Globus pallidus (tissue), 1 donor: Measurements from ENCODE around the gene GPR143.
"Not testable (repeated sequence)": the region's sequence is repeated elsewhere in the genome, so short reads cannot be mapped to it uniquely, and the experiment has no call there.

Experiments
- DNase-seq: peaks from one replicate; pipeline ENCODE4 v3.0.0-alpha.2; 2015; ENCODE audit warnings: low spot score

GPR143 gene

DNA sequence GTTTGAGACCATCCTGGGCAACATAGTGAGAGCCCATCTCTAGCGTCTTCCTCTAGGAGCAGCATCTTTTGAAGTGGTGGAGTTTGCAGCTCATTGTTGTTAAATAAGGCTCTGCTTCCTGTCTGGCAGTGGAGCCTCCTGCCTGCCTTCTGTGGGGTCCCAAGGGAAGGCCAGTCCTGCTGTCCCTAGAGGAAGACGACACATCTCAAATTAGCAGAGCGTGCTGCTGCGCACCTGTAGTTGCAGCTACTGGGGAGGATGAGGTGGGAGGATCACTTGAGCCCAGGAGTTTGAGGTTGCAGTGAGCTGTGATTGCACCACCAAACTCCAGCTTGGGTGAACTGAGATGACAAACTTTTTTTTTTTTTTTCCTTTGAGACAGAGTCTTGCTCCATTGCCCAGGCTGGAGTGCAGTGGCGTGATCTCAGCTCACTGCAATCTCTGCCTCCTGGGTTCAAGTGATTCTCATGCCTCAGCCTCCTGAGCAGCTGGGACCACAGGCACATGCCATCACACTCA, 2.7 kb upstream of the GPR143 start:
- DNase-seq, result not testable (repeated sequence)

DNA sequence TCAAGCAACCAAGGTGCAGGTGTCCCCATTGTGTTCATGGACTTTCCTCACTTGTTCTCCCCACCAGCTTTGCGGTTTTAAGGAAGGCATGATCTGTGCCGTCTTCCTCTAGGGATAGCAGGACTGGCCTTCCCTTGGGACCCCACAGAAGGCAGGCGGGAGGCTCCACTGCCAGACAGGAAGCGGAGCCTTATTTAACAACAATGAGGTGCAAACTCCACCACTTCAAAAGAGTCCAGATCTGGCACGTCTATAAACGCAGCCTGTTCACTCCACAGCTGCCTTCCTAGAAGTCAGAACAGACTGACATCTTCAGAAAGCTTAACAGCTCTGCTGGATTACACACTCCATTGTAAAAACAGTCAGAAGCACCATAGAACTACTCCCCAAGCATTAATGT, 1.7 kb upstream of the GPR143 start:
- DNase-seq, result no peak

DNA sequence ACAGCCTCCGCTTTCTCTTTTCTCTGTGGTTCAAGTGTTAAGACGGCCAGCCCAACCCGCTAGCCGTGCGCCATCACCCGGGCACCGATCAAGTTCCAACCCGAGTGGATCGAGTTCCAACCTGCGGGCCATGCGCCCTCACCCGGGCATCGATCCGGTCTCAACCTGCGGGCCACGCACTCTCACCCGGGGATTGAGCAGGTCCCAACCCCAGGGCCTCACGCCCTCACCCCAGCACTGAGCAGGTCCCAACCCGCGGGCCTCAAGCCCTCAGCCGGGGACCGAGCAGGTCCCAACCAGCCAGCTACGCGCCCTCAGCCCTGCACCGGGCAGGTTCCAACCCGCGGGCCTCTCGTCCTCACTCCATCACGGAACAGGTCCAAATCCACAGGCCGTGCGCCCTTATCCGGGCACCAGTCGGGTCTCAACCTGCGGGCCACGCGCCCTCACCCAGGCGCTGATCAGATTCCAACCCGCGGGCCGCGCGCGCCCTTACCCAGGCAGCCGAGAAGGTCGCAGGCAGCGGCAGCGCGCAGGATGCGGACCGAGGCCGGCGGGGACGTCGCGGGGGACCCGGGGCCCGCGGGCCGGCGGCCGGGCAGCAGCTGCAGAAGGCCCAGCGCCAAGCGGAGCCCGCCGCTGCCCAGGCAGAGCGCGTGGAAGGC, 443 bp downstream of the GPR143 start:
- DNase-seq, result no peak

DNA sequence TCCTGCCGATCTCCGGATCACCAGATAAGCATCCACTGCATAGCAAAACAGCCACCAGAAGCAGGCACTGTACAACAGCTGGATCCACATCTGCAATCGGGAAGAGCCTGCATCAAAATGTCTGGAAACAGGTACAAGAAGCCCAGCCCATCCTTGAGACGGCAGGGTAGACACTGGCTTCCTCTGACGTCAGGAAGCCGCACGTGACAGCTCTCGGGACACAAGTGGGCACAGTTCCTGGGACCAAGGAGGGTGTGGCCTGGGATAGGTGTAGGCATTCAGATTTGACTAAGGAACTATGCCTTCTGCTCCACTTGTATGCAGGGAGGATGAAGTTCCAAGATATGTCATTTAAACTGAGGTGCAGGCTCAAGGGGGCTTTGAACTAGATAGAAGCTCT, 6.3 kb downstream of the GPR143 start:
- no peak for DNase-seq

DNA sequence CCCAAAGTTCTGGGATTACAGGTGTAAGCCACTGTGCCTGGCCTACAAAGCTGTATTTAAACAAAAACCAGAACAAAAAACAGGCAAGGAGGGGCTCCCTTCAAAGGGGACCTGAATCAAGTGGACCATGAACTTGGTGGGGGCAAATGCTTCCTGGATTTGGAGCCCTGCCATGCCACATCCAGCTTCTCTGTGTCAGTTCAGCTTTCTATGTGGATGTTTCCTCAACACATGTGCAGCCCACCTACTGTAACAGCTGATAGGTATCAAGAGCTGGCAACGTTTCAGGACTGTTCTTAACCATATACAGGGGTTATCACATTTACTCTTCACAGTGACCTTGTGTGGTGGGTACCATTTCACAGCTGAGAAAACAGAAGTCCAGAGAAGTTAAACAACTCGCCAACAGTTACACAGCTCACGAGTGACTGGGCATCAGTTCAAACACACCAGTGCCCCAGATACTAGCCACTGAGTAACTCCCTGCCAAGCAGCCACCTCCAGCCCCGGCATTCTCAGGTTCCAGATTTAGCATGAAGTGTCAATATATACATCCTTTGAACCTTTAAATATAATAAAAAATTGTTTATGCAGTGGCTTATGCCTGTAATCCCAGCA, 7.5 kb downstream of the GPR143 start:
- DNase-seq, result no peak

DNA sequence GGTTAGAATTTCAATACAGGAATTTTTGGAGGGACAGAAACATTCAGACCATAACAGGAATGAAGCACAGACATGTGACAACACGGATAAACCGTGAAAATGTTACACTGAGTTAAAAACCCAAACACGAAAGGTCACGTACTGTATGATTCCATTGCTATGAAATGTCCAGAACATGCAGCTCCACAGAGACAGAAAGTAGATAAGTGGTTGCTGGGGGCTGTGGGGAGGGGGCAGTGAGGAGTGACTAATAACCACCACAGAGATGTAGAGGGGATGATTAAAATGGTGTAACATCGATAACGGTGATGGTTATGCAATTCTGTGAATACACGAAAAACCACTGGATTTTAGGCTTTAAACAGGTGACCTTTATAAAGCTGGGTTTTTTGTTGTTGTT, 8.3 kb downstream of the GPR143 start:
- no peak for DNase-seq

DNA sequence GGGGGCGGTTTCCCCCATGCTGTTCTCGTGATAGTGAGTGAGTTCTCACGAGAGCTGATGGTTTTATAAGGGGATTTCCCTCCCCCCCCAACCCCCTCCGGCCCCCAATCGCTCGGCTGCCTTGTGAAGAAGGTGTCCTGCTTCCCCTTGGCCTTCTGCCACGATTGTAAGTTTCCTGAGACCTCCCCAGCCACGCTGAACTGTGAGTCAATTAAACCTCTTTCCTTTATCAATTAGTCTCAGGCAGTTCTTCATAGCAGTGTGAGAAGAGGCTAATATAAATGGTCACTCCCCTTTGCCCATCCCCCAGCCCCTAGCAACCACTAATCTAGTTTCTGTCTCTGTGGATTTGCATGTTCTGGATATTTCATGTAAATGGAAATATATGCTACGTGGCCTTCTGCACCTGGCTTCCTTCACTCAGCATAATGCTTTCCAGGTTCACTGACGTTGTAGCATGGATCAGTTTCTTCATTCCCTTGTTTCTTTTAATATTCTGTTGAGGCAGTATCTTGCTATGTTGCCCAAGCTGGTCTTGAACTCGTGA, 16.4 kb downstream of the GPR143 start:
- no peak for DNase-seq

DNA sequence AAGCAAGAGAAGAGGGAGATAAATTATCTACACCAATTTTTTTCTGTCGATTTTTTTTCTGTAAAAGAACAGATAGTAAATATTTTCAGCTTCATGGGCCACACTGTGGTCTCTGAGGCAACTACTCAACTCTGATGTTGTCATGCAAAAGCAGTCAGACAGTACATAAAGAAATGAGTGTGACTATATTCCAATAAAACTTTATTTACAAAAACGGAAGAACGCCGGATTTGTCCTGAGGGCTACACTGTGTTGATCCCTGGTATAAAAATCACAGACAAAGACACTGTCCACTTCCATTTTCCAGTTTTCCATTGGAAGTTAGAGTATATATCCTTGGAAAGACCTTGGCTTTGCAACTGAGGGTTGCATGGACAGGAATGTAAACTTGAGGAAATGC, 18.0 kb downstream of the GPR143 start:
- DNase-seq, result no peak

DNA sequence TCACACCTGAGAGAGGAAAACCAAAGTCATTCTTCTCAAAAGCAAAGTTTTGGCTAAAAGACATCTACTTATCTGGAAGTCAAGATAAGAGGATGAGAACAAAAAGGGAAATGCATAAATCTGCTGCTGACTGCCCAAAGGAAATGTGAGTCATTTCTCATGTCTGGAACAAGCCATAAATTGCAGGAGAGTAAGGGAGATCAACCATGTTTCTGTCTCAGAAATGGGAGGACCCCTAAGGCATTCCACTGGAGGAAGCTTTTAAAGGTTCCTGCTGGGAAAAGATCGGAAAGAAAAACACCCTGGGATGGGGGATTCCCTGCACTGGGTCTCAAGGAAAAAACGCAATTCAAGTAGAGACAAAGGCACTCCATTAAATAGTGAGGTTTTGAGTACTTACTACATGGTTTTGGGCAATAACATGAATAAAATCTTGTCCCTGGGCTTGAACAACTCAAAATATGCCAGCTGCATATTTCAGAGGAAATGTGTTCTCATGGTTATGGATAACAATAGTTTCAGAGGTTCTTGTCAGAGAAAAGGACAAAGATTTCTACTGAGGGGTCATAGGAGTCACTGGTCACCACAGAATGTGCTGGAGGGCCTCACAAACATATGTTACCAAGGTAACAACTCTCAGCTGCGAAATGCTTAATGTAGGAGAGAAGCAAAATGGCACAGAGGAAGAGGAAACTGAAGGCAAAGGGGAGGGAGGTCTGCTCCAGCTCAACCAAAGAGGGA, 19.3 kb downstream of the GPR143 start:
- no peak for DNase-seq

DNA sequence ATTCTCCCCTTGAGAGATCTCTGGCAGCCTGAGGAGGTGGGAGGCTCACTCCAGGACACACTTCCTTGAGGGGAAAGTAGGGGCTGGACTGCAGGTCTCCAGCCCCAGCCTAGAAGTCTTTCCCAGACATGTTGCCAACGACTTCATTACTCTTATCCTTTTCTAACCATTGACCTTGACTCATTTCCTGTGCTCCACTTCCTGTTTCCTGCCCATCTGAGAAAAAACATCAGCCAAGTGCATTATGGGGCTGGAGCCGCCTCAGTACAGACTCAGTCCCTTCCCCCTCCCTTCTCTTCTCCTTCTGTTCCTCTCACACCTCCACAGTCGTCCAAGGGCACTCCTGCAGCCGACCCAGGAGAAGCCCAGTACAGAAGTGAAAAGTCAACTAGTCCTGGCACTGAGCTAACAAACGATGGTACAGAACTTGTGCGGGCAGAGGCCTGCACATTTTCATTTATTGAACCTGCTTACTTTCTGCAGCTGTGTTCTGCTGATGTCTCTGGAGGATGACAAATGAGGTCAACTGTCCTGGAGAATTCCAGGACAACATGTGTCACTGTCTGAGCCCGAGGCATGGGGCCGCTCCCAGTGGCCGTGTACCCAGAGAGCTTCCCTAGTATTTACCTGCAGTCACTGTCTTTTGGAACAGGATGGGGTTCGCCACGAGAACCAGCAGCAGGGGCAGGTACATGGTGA, 20.1 kb downstream of the GPR143 start:
- no peak for DNase-seq

DNA sequence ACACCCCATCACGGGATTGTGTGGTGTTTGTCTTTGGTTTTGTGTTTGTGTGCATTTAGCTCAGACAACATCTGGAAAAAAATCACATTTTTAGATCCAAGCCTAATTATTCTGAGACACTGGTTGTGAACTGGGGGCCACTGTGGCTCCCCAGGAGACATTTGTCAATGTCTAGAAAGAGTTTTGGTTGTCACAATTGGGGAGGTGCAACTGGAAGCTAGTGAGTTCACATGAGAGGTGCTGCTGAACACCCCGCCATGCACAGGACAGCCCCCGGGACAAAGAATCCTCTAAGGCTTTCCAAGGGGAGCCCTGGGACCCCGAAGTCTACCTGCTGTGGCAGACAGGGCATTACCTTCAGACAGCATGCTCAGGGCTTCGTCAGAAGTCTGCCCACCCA, 26.5 kb downstream of the GPR143 start:
- no peak for DNase-seq

DNA sequence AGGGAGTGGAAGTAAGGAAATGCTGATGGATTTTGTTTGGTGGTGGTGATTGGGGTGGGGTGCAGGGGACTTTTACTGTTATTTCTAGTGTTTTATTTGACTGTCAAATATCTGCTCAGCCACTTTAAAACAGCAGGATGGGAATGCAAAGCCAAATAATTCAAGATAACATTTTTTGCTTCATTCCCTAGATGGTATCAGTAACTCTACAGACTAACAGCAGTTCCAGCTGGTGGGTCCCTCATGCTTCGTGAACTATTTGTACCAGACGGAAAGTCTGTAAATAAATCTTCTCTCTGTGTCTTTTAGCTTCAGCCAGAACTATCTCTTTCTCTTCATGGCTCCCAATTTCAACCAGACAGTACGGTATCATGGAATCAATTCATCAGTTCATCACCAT, 27.5 kb downstream of the GPR143 start:
- DNase-seq, result no peak

DNA sequence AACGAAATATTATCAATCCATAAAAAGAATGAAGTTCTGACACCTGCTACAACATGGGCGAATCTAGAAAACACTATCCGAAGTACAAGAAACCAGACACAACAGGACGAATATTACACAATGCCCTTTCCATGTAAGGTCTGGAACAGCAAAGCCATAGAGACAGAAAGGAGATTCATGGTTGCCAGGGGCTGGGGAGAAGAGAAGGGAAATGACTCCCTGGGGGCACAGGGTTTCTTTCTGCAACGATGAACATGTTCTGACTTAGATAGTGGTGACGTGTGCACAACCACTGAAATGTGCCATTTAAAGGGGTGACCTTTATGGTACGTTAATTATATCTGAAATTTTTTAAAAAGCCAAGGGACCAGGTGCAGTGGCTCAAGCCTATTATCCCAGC, 28.3 kb downstream of the GPR143 start:
- DNase-seq, result no peak

DNA sequence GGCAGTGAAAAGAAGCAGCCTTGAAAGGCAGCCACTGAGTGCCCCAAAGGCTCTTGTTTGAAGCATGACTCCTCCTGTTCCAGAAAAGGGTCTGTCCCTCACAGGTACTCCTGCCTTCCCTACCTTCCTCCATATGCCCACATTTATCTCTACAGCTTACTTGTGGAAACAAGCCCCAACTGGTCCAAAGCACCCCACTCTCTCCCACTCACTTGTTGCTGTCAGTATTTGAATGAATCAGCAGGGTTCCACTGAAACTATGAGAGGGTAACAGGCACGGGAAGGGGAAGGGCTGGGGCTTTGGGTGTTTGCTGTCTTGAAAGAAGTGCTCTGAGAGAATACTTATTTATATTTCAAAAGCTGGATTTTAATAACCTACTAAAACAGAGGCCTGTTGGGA, 34.9 kb downstream of the GPR143 start:
- DNase-seq, result no peak

DNA sequence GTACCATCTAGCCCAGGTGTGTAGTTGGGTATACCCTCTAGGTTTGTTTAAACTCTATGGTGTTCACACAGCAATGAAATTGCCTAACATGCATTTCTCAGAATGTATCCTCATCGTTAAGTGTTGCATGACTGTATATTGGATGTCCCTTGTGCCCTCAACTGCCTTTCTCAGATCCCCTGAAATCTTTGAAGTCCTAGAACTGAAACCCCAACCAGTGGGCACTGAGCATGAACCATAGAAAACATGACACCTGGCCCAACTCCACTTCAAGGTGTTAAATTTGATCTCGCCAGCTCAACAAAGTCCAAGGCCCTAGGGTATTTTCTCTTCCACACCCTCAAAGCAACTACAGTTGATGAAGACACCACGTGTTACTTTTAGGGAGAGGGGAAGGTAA, 35.6 kb downstream of the GPR143 start:
- DNase-seq, result no peak

DNA sequence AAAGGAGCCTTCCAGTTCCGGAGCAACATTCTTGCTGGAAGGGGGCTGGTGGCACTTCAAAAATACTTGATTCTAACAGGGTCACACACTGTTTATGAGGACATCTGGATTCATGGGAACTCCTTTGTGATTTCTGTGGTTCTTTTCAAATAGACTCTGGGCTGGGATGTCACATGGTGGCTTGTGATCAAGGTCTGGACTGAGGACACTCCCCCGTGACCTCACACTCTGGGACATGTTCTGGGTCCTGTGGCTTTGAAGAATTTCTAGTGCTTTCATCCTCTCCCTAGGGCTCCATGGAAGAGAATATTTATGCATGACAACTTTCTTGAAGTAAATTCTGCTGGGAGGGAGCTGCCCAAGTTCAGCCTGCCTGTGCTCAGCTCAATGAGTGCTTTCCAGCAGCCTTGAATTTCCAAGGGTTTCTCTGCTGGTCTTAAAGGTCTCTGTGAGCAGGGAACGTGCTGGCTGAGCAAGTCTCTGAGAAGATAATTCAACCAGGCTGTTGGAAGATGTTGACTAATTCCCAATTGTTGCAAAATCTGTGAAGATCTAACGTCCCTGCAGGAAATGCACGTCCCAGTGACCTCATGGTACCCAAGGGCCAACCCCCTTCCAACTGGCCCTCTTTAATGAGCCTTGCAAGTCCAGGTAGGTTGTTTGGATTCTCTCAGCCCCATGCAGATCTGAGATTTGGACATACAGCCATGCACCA, 36.3 kb downstream of the GPR143 start:
- no peak for DNase-seq

DNA sequence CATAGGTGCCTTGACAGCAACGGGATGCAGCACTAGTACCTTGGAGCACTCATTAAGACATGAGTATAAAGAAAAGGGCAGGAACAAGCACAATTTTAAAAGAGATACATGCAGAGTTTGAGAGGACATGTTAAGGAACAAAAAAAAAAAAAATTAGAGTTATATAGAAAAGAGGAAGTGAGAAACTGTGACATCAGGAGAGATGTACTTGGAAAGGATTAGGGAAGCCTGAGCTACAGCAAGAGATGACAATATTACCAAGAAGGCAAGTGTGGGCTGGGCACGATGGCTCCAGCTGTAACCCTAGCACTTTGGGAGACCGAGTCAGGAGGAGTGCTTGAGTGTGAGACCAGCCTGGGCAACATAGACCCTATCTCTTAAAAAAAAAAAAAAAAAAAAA, 37.4 kb downstream of the GPR143 start:
- DNase-seq, result no peak

DNA sequence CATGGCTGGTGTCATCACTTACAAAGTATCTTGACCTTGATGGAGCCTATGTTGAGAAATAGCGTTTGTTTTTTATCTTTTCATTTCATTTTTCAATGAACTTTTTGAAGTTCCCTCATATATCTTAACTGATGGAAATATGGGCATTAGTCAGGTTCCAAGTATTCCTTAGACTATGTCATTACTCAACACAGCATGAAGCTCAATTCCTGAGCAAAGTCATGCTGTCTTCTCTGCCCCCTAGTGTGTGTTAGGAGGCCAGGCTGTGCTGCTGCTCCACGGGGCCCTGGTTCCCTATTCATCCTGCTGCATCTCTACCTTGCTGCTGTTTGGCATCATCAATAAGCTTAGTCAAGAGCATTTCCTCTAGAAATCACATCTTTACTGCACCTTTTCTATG, 40.9 kb downstream of the GPR143 start:
- DNase-seq, result no peak

DNA sequence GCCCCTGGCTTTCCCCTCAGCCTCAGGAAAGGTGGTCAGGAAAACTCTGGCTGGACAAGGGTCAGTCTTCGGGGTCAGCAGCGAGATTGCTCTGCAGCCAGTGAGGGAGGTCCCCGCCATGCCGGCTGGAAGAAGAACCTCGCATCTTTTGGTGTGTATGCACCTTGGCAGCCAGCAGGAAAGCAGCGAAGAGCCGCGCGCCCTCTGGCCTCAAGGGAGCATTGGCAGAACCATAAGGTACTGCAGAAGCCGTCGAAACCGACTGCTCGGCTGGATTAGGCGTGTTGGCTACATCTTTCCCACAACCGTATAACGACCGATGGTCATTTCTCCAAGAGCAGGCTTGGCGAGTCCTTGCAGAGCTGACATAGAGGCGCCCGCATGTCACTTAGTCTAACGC, 48.3 kb downstream of the GPR143 start:
- DNase-seq, result no peak

DNA sequence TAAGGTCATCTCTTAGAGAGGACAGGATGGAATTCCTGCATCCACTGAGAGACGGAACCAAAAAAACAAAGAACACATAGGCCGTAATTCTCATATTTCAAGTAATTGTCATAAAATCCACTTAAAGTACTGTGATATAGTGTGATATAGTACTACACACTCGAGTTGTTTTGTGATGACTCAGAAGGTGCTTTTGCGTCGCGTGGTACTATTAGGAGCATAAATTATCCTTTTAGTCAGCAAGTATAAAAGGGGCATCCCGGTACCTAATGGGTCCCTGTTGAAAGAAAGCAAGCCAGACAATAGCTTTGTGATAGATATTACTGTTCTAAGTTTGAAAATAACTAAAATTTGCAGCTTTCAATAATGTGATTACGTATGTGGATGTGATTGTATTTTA, 55.3 kb downstream of the GPR143 start:
- no peak for DNase-seq

DNA sequence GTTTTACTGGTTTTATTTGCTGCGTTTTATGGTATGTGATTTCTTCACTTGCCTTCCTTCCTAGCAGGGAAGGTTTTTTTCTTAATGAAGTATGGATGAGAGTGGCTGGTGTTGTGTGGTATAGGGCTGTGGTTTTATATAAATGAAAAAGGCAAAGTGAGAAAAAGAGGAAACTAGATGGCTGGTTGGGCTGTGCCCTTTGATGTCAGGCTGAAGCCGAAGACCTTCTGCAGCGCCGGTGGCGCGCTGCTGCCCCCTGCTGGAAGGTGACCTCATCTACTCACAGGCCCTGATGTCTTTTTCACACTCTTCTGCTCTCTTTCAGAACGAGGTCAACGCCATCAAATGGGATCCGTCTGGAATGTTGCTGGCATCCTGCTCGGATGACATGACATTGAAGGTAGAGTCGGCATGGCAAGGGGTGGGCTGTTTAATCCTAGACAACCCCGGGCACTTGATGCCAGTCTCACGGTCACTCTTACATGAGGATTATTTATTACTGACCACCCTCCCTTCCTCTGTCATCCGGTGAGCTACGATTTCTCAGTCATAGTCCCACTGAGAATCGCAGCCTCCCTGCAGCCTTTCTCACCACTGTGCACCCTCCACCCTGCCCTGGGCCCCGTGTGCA, 56.6 kb downstream of the GPR143 start:
- DNase-seq, result peak; percentile 65
